A673 (cell line): ENCODE measurements around the gene MST1R. TPM values are rescaled to one million over a fixed set of nuclear protein-coding genes. Genes with fewer than 3 reads are reported as not detected.

Experiments
- BruUV-seq: library from RNA; stranded (reverse); fragments of 400-500 nt; replicated peaks from 2 replicates; lab custom pipeline; 2021; lab: Mats Ljungman, UMichigan
- CTCF ChIA-PET: fragments of 300-600 bp; sonication (Branson Sonifier 250); formaldehyde crosslinking; loops from one replicate; lab custom pipeline; 2022; ENCODE audit warnings: antibody characterized with exemption; lab: Charles Lee
- POLR2A ChIA-PET: fragments of 300-600 bp; sonication (Branson Sonifier 250); formaldehyde crosslinking; loops from one replicate; lab custom pipeline; 2022; ENCODE audit warnings: antibody characterized with exemption; ENCODE audit not compliant: low non-redundant PET; lab: Charles Lee
- DNase-seq: peaks from one replicate; pipeline ENCODE4 v3.0.0-alpha.2; 2015; ENCODE audit warnings: low spot score
- H3K27ac ChIP-seq: fragments of 200-600 bp; sonication (generic); 2 replicates; pipeline ENCODE4 v1.5.1; 2016; ENCODE audit warnings: mixed run types, low read depth, mild to moderate bottlenecking, mixed read lengths, antibody characterized with exemption, low read length; ENCODE audit not compliant: poor library complexity, severe bottlenecking
- H3K27me3 ChIP-seq: fragments of 200-600 bp; sonication (generic); replicated peaks from 2 replicates; pipeline ENCODE4 v1.6.1; 2017; ENCODE audit warnings: mixed run types, low read depth, mild to moderate bottlenecking, mixed read lengths, antibody characterized with exemption, low read length; ENCODE audit not compliant: insufficient read depth, poor library complexity
- H3K36me3 ChIP-seq: fragments of 200-600 bp; sonication (generic); 2 replicates; pipeline ENCODE4 v1.6.1; 2016; ENCODE audit warnings: mixed run types, mild to moderate bottlenecking, mixed read lengths, antibody characterized with exemption, low read length; ENCODE audit not compliant: insufficient read depth, poor library complexity, severe bottlenecking
- H3K4me1 ChIP-seq: fragments of 200-600 bp; sonication (generic); 2 replicates; pipeline ENCODE4 v1.6.1; 2017; ENCODE audit warnings: mixed run types, mild to moderate bottlenecking, mixed read lengths, antibody characterized with exemption, low read length; ENCODE audit not compliant: insufficient read depth, poor library complexity, severe bottlenecking
- H3K4me3 ChIP-seq: fragments of 200-600 bp; sonication (generic); 2 replicates; pipeline ENCODE4 v1.5.1; 2016; ENCODE audit warnings: low read depth, mixed run types, mild to moderate bottlenecking, mixed read lengths, low read length; ENCODE audit not compliant: poor library complexity, severe bottlenecking
- H3K9me3 ChIP-seq: fragments of 200-600 bp; sonication (generic); 2 replicates; pipeline ENCODE4 v1.6.1; 2016; ENCODE audit warnings: mixed run types, low read depth, mild to moderate bottlenecking, mixed read lengths, antibody characterized with exemption, low read length; ENCODE audit not compliant: poor library complexity, severe bottlenecking
- EZH2 ChIP-seq: fragments of 200-600 bp; sonication (generic); IDR thresholded peaks from 2 replicates; pipeline ENCODE4 v1.6.1; 2017; ENCODE audit warnings: borderline replicate concordance, low read depth, mild to moderate bottlenecking, mixed read lengths, antibody characterized with exemption, low read length; ENCODE audit not compliant: poor library complexity, severe bottlenecking
- intact Hi-C: fragments of 100-400 bp; cut with micrococcal nuclease; formaldehyde crosslinking; loops from one replicate; pipeline ENCODE4 v1.10.0; 2022; ENCODE audit not compliant: unreplicated experiment
- total RNA-seq: library from RNA; stranded (reverse); gene quantifications from 2 replicates; pipeline ENCODE4 v1.2.3, GENCODE V29; 2021
- TF ChIP-seq, protein P1 (sequence below): fragments of 300-800, 200-600 bp; sonication (generic); conservative IDR thresholded peaks from 2 replicates; pipeline ENCODE4 v1.5.1; 2017; ENCODE audit warnings: low read depth, mild to moderate bottlenecking, antibody characterized with exemption, low read length, moderate library complexity, mixed read lengths

MST1R gene
- total RNA-seq, 1 experiment from 2014 or later, result not detected

DNA sequence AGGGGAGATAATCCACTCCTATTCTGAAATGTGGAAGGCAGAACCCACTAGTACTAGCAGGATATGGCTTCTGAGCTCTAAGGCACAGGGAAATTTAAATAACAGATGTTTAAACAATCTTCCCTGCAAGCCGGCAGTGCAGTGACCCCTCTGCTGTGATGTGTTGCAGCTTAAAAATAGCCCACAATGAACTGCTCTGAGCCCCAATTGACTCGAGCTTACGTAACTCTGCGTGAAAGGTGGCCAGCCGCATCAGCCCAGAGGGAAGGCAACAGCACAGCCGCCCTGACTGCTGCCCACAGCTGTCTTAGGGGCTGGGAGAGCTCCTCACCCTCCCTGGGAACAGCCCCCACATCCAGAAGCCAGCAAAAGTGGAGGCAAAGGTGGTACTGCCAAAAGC lies 21.5 kb downstream of the MST1R start:
- no peak overlapping the region for H3K27ac ChIP-seq
- no peaks in the 10 kb centered on the region for H3K27me3 ChIP-seq
- no peaks in the 10 kb centered on the region for H3K4me1 ChIP-seq
- POLR2A ChIA-PET, result no interaction called here
- CTCF ChIA-PET, result no interaction called here
- DNase-seq, result no peak
- no peak for TF ChIP-seq EZH2
- TF ChIP-seq, protein P1, sequence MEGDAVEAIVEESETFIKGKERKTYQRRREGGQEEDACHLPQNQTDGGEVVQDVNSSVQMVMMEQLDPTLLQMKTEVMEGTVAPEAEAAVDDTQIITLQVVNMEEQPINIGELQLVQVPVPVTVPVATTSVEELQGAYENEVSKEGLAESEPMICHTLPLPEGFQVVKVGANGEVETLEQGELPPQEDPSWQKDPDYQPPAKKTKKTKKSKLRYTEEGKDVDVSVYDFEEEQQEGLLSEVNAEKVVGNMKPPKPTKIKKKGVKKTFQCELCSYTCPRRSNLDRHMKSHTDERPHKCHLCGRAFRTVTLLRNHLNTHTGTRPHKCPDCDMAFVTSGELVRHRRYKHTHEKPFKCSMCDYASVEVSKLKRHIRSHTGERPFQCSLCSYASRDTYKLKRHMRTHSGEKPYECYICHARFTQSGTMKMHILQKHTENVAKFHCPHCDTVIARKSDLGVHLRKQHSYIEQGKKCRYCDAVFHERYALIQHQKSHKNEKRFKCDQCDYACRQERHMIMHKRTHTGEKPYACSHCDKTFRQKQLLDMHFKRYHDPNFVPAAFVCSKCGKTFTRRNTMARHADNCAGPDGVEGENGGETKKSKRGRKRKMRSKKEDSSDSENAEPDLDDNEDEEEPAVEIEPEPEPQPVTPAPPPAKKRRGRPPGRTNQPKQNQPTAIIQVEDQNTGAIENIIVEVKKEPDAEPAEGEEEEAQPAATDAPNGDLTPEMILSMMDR, result no peak
- intact Hi-C loops, result no loop called here
- no peak overlapping the region for H3K4me3 ChIP-seq
- no TSS peak for BruUV-seq
- H3K9me3 ChIP-seq, result no peaks in the 10 kb centered on the region
- no peaks in the 10 kb centered on the region for H3K36me3 ChIP-seq

DNA sequence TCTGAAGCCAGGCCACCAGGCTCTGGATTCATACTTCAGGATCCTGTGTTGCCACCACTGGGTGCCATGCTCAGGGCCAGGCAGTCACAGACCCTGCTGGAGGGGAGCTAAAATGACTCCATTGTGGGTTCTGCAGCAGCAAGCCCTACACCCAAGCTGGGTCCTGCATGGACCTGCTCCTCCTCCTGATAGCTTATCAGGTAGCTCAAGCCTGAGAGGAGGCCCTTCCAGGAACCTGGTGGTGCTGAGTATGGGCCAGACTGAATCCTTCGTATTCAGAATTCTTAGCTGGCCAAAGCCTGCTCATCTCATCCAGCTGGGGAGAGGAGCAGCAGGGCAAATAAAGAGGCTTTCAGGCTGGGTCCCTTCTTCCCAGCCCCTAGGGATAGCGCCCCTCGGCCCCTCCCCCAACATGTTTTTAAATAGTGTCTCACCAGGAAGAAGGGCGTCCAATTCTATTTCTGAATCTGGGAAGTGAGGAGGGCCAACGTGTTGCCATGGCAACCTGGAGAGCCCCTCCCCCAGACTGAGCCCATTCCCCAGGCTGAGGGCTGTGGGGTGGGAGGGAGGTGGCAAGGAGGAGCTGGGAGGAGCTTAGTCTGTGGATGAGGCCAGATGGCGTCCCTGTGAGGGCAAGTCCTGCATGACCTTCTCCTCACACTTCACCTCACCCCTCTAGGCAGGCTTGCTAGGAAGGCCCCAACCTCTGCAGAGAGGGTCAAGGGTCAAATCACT lies 22.9 kb downstream of the MST1R start:
- Histone ChIP-seq H3K27ac (no peak overlapping the region), H3K4me3 (no peak overlapping the region)
- BruUV-seq, result no TSS peak

DNA sequence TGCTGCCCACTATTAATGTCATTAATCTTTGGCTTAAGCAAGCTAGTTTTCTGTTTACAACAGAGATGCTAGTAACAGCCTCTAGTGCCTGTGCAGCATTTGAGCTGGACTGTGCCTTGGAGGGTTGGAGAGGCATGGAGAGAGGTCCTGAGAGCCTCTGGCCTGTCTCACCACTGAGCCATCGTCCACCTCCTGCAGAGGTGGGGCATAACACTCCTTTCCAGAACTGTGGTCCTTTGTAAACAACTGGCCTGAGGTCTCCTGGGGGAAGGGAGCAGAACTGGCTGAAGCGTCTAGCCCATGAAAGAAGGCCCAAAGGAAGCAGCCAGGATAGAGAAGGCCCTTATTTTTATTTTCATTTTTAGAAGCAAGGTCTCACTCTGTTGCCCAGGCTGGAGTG lies 24.0 kb downstream of the MST1R start:
- no peaks in the 10 kb centered on the region for H3K36me3 ChIP-seq
- no peaks in the 10 kb centered on the region for H3K27me3 ChIP-seq
- TF ChIP-seq EZH2, result no peak
- TF ChIP-seq, protein P1, result no peak
- H3K27ac ChIP-seq, result no peak overlapping the region
- no peak overlapping the region for H3K4me3 ChIP-seq
- no peaks in the 10 kb centered on the region for H3K4me1 ChIP-seq
- DNase-seq, result no peak
- BruUV-seq, result no TSS peak
- ChIA-PET CTCF (no interaction called here), POLR2A (no interaction called here)
- no peaks in the 10 kb centered on the region for H3K9me3 ChIP-seq
- intact Hi-C loops, result no loop called here

More for the DNA sequence above, 22.9 kb downstream of the MST1R start:
- no peak for DNase-seq
- no peaks in the 10 kb centered on the region for H3K36me3 ChIP-seq
- no peaks in the 10 kb centered on the region for H3K4me1 ChIP-seq
- CTCF ChIA-PET, result no interaction called here
- TF ChIP-seq EZH2, result no peak
- TF ChIP-seq, protein P1, result no peak
- intact Hi-C loops, result no loop called here
- no peaks in the 10 kb centered on the region for H3K27me3 ChIP-seq
- POLR2A ChIA-PET, result no interaction called here
- no peaks in the 10 kb centered on the region for H3K9me3 ChIP-seq
